Neural cell (in vitro differentiated cells): ENCODE results near the gene STAB1.

Experiments used
- EP300 ChIP-seq: fragments of 450-650 bp; conservative IDR thresholded peaks from 2 replicates; pipeline ENCODE4 v1.6.1; 2014; ENCODE audit warnings: antibody characterized with exemption, mild to moderate bottlenecking, moderate library complexity; ENCODE audit not compliant: poor library complexity, severe bottlenecking
- EZH2 ChIP-seq: fragments of 200-600, 300-800 bp; shearing (Covaris generic), sonication (generic); IDR thresholded peaks from 2 replicates; pipeline ENCODE4 v1.6.1; 2014; ENCODE audit warnings: antibody characterized with exemption, low read length, borderline replicate concordance, mild to moderate bottlenecking; ENCODE audit not compliant: insufficient read depth, poor library complexity, severe bottlenecking
- POLR2AphosphoS5 ChIP-seq: IDR thresholded peaks from 2 replicates; pipeline ENCODE4 v1.6.1; 2012
- REST ChIP-seq: IDR thresholded peaks from 2 replicates; pipeline ENCODE4 v1.6.1; 2012; ENCODE audit warnings: borderline replicate concordance
- SMC3 ChIP-seq: fragments of 450-650 bp; conservative IDR thresholded peaks from 2 replicates; pipeline ENCODE4 v1.6.1; 2014; ENCODE audit warnings: antibody characterized with exemption, mild to moderate bottlenecking, moderate library complexity; ENCODE audit not compliant: poor library complexity
- TF ChIP-seq, protein P1 (sequence below): fragments of 450-650 bp; IDR thresholded peaks from 2 replicates; pipeline ENCODE4 v1.5.1; 2014; ENCODE audit warnings: antibody characterized with exemption, mild to moderate bottlenecking, moderate library complexity; ENCODE audit not compliant: poor library complexity, severe bottlenecking

DNA sequence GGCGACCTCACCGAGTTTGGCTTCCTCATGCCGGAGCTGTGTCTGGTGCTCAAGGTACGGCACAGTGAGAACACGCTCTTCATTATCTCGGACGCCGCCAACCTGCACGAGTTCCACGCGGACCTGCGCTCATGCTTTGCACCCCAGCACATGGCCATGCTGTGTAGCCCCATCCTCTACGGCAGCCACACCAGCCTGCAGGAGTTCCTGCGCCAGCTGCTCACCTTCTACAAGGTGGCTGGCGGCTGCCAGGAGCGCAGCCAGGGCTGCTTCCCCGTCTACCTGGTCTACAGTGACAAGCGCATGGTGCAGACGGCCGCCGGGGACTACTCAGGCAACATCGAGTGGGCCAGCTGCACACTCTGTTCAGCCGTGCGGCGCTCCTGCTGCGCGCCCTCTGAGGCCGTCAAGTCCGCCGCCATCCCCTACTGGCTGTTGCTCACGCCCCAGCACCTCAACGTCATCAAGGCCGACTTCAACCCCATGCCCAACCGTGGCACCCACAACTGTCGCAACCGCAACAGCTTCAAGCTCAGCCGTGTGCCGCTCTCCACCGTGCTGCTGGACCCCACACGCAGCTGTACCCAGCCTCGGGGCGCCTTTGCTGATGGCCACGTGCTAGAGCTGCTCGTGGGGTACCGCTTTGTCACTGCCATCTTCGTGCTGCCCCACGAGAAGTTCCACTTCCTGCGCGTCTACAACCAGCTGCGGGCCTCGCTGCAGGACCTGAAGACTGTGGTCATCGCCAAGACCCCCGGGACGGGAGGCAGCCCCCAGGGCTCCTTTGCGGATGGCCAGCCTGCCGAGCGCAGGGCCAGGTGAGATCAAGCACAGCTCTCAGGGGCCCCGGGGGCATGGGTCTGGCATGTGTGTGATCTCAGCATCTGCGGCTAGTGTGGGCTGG is 7.1 kb upstream of the STAB1 start:
- no peak for TF ChIP-seq EZH2
- TF ChIP-seq, protein P1, sequence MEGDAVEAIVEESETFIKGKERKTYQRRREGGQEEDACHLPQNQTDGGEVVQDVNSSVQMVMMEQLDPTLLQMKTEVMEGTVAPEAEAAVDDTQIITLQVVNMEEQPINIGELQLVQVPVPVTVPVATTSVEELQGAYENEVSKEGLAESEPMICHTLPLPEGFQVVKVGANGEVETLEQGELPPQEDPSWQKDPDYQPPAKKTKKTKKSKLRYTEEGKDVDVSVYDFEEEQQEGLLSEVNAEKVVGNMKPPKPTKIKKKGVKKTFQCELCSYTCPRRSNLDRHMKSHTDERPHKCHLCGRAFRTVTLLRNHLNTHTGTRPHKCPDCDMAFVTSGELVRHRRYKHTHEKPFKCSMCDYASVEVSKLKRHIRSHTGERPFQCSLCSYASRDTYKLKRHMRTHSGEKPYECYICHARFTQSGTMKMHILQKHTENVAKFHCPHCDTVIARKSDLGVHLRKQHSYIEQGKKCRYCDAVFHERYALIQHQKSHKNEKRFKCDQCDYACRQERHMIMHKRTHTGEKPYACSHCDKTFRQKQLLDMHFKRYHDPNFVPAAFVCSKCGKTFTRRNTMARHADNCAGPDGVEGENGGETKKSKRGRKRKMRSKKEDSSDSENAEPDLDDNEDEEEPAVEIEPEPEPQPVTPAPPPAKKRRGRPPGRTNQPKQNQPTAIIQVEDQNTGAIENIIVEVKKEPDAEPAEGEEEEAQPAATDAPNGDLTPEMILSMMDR = no peak
- no peak for TF ChIP-seq POLR2AphosphoS5
- no peak for TF ChIP-seq EP300
- TF ChIP-seq REST = no peak
- no peak for TF ChIP-seq SMC3
